HG03045 (cell line): ENCODE data around the gene CABP4.

Experiments used
- ATAC-seq: cut with Tn5 transposase; IDR thresholded peaks from one replicate; pipeline ENCODE4 v1.9.1; 2021; ENCODE audit warnings: mild to moderate bottlenecking, moderate library complexity; ENCODE audit not compliant: unreplicated experiment

Gene CABP4

DNA sequence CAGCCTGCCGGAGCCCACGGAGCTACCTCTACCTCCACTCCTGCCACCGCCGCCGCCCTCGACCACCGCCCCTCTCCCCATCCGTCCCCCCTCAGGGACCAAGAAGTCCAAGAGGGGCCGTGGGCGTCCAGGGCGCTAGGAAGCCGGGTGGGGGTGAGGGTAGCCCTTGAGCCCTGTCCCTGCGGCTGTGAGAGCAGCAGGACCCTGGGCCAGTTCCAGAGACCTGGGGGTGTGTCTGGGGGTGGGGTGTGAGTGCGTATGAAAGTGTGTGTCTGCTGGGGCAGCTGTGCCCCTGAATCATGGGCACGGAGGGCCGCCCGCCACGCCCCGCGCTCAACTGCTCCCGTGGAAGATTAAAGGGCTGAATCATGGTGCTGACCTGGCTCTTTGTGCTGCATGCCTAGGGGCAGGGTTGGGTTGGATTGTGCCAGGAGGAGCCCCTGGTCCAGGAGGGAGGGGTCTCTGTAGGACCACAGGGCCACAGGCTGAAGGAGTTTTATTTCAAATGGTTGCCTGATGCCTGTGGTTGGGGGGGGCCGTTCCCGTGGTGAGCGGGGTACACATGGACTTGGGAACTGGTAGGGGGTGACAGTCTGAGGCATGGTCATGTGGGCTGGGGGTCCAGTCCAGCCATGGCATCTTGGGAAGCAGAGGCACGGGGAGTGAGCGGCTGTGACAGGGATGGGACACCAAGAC is 20.0 kb upstream of the CABP4 start:
- ATAC-seq = no peak

DNA sequence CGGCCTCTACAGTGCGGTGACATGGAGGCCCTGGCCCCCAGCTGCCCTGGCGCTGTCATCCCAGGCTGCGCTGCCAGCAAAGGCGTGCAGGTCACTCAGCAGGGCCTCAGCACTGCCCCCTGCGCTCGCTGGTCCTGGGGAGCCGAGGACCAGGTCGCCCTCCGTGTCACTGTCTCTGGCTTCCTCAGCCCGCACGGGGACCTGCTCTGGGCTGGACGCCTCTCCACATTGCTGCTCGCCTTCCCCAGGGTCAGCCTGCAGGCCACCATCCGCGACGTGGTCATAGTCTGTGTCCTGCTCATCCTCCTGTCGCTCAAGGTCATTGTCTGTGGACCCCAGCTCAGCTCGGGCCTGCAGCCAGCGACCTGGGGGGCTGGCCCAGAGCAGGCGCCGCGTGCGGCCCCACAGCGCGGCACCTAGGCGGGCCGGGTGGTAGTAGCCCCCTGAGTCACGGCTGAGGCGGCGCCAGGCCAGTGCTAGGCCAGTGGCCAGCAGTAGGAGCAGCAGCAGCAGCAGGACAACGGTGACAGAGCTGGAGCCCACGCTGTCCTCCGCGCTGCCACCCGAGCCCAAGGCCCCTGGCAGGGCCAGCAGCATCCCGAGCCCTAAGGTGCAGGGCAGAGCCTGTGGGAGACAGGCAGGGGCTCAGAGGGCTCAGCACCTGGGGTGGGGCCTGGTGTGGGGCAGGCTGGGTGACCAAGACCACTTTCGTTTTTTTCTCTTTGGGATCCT is 19.3 kb upstream of the CABP4 start:
- ATAC-seq = no peak

- ATAC-seq = no peak
Observed at GRCh38 chr11:67436459-67437081, 18.6 kb upstream of the CABP4 start.

DNA sequence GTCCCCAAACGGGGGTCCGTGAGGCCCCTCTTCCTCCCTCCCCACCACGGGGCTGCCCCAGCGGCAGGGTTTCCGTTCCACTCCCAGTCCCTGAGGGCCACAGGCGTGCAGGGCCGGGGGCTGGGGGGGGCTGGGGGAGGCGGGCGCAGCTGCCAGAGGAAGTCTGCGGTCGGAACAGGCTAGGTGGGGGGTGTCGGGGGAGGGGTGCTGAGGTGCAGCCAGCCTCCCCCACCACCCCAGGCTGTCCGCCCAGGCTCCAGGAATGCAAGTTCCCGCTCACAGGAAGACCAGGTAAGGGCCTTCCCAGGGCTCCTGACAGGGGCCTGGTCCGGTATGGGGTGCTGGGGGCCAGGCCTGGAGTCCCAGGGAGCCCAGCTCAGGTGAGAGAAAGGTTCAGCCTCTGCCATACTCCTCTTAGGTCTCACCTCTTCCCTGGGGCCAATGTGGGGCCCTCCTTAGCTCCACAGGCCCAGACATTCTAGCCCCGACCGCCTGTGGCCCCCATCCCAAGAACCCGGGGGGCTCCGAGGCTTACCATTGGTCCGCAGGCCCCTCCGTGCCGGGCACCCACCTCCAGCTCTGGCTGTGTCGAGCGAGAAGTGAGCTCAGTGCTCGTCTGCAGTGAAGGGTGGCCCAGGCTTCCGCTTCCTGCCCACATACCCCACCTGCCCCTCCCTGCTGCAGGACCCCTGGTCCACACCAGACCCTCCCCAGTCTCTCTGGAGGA is 17.9 kb upstream of the CABP4 start, which contains the start of gene PTPRCAP:
TSS of gene PTPRCAP (minus strand) at position 601 of the 727 bp plus-strand sequence. CDS start at position 538, 63 bp downstream.
- ATAC-seq = no peak

DNA sequence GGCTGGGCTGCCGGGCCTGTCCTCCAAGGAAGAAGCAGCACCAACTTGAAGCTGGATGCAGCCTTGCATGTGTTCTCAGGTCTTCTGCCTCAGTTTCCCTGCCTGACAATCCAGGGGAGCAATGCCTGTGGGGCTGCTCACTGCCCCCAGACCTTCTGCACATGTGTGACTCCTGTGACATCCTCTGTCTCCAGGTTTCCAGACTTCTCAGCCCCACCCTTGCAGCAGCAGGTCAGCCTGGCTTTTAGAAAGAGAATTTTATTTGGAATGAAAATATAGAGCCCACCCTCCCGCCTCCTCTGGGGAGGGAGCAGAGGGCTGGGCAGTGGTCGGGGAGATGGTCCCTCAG is 17.4 kb upstream of the CABP4 start:
- no peak for ATAC-seq

DNA sequence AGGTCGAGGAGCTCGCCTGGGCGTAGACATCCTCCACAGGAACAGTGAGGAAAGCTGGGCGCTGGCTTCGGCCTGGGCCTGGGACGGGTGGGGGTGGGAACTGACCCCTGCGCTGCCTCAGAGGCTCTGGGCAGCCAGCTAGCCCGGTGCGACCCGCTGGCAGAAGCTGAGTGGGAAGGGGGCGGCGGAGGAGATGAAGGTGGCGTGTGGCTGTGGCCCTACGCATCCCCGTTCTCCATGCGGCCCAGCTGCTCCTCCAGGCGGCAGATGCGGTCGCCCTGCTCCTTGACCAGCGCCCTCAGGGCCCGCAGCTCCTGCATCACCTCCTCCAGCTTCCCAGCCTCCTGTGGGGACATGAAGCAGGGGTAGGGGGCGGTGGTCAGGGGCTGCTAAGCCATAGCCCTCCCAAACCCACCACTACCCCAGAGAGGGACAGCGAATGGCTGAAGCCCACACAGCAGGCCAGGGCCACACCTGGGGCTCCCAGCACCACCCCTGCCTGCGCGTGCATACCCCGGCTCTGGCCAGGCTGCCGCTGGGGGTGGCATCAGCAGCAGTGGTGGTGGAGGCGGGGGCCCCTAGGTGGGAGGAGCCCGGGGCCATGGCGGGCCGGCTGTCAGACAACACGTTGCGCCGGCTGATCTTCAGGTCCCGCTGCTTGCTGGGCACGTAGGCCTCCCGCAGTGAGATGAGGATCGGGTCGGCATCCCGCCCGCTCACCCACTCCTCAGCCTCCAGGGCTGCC is 16.8 kb upstream of the CABP4 start:
- ATAC-seq = no peak

DNA sequence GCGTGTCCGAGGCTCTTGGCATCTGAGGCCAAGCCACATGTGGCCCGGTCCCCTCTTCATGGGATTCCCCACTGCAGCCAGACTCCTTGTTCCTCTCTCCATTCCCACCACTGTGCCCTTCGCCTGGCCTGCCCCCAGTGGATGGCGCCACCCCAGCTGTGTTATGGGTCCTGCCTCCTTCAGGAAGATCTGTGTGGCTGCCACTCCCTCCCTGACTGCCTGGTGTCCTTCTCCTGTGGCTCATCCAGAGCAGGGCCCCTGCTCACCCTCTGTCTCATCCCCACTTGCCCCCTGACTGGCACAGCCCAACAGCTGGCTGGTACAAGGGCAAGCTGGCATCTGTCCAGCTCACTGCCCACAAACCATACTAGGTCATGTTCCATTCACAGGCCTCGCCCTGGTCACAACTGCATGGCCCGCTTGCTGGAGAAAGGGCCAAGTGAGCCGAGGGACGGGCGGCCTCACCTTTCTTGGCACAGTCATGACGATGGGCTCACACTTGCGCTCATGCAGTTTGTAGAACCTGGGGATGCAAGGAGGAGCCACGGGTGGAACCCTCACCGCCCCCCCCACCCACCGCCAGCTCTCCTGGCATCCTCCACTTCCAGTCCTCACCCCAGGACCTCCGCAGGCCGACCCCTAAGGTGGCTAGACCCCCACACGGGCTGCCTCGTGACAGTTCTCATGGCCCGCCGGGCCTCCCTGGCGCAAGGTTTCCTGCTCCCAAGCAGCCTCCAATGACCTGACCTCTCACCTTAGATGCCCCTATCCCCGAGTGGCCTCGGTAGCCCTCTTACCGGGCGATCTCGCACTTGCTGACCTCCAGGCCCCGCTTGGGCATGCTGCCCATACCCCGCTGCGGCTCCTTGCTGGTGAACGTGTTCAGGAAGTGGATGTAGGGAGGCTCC is 15.6 kb upstream of the CABP4 start:
- no peak for ATAC-seq

DNA sequence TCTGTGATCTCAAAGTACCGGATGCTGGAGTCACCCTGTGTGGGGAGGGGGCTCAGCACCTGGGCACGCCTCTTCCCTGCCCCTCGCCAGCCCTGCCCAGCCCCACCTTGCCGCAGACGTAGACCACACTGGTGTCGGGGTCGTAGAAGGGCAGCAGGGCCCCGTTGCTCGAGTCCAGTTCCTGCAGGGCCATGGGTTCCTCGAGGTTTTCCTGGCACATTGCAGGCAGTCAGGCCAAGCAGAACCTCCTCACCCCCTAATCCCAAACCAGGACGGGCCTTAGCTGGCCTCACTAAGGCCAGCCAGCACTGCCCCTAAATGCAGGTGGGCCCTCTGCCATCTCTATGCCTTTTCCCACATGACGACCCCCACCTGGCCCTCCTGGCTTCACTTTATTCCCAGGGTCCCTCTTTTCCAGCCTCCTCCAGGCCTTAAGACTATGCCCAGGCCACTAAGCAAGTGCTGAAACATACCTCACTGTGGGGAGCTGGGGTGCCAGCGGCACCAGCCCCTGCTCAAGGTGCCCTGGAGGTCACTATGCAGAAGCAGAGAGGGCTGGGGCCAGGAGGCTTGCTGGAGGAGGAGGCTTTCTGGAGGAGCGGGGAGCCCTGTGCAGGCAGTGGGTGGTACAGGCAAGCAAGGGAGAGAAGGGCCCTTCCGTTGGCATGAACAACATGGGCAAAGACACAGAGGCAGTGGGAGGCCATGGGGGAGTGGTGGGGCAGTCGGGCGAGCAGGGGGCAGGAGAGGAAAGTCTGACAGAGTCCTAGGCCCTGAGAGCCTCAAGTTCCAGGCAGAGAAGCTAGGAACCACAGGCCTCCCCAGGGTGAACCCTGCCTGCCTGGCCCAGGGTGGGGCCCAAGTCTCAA is 14.7 kb upstream of the CABP4 start:
- no peak for ATAC-seq

DNA sequence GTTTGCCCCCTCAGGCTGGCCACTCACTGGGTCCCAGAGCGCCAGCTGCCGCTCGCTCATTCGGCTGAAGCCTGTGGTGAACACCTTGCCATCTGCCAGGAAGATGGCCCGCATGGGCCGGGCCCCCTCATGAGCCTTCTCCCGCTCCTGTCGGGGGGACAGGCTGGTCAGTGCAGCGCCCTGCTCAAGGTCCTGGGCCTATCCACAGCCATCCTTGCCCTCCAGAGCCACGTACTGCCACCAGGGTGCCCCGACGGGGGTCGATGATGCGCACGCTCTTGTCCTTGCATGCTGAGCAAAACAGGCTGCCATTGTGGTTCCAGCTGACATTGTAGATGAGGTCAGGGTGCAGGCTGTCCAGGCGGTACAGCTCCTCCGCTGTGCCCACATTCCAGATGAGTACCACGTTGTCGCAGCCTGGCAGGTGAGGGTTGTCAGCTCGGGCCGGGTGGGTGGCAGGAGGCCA is 14.0 kb upstream of the CABP4 start:
- ATAC-seq = no peak

DNA sequence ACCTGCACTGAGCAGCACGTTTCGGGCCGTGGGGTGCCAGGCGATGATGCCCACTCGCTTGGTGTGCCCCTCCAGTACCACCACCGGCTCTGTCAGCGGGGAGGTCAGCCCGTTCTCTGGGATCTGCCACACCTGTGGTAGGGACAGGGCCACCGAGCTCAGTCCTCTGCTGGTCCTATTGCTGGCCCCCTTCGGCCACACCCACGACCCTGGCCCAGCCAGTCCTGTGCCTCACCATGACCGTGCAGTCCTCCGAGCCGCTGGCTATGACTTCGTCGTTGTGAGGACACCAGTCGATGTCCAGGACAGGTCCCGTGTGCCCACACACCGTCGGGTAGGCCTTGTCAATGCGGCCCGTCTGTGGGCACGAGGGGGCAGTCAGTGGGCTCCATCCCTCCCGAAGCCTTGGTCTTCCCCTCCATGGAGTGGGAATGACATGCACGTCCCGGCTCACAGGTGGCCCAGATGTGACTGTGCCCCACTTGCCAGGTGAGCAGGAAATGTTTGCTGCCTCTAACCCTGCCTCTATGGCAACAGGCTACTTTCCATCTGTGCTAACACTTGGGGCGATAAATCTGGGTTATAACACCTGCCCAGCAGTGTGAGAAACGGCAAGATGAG is 13.3 kb upstream of the CABP4 start:
- ATAC-seq = no peak

GRCh38 chr11:67442504-67443404 is 12.4 kb upstream of the CABP4 start:
- ATAC-seq = no peak

- ATAC-seq = no peak
Observed at GRCh38 chr11:67445515-67445914, 9.6 kb upstream of the CABP4 start.

DNA sequence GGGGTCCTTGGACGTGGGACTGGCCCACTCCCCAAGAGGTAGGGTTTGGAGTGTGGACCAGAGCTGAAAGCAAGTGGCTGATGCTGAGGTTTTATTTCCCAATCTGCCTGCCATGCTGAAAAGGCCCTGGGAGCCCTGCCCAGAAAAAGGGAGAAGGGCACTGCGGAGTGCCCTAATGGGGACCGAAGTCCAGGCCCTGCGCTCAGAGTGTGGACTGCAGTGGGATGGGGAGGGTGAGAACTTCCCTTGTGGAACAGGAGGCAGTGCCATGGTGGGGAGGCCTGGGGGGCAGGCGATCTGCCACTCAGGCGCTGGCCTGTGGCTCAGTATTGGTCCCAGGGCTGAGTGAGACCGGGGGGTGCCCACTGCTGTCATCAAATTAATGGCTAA is 6.9 kb upstream of the CABP4 start:
- no peak for ATAC-seq

DNA sequence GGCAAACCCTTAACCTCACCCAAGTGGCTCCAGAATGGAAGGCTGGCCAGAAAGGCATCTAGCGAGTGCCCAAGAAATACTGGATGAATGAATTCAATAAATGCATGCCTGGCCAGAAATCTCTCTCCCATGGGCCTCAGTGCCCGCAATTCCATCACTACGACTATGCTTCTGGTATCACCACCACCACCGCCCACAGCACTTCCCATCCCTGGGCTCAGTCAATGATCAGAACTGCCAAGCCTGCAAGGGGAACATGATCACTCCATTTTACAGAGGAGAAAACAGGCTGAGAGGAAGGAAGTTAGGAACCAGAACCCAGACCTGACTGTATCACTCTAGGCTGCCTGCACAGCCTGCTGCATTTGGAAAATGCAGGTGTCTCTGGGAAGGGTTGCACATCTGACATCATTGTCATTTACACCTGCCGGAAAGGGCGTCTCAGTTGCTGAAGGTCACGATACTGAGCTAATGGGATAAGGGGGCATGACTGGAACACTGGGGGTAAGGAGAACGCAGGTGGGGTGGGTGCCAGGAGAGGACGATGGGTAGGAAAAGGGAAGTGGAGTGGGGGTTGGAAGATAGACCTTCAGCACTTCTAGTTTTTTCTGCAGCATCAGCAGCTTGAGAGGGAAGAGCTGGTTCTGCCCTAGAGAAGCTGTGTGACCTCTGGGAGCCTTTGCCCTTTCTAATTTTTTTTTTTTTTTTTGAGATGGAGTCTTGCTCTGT is 5.9 kb upstream of the CABP4 start:
- no peak for ATAC-seq

DNA sequence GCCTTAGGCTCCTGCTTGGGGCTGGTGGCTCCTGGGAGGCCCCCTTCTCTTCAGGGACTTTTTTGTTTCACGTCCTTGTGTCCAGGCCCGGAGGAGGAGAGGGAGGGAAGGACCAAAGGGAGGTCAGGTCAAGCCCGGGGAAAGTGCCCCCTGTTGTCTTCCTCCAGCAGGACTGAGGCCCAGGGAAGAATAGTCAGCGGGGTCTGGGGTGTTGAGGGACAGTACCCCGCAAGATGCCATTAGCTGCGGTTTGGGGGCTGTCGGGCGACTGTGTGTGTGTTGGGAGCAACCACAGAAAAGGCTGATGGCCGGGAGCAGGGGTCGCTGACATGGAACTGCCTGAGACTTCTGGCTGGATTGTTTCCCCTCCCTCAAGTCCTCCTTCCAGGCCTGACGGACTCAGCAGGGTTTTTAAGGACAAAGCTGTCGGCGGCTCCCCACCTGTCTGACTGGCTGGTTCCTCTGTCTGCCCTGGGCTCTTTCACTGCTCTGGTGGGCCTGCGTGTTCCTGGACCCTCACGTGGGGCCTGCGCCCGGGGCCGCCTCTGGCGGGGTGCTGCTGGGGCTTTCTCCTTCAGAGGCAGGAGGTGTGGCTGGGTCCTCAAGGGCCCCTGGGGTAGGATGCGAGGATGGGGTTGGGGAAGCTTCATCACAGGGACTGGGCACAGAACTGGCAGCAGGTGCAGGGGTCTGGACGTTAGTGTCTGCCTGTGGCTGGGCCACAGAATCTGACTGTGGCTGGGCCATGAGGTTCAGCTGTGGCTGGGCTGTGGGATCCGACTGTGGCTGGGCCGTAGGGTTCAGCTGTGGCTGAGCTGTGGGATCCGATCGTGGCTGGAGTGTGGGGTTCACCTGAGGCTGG is 4.1 kb upstream of the CABP4 start:
- ATAC-seq = no peak

DNA sequence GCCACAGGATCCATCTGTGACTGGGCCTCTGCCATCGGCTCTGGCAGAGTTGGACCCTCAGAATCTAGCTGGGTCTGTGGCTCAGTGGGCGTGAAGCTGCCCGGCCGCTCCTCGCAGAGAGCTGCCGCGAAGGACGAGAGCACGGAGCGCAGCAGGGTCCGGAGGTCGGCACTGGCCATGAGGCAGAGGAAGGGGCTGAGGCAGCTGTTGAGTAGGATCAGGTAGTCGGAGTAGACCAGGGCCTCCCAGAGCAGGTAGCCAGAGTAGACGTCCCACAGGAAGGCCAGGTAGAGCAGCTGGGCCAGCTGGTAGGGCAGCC is 3.5 kb upstream of the CABP4 start:
- ATAC-seq = no peak
